ENCODE results near the gene FSD2. TPM values are rescaled to one million over a fixed set of nuclear protein-coding genes. Genes with fewer than 3 reads are reported as not detected.

FSD2 gene, protein sequence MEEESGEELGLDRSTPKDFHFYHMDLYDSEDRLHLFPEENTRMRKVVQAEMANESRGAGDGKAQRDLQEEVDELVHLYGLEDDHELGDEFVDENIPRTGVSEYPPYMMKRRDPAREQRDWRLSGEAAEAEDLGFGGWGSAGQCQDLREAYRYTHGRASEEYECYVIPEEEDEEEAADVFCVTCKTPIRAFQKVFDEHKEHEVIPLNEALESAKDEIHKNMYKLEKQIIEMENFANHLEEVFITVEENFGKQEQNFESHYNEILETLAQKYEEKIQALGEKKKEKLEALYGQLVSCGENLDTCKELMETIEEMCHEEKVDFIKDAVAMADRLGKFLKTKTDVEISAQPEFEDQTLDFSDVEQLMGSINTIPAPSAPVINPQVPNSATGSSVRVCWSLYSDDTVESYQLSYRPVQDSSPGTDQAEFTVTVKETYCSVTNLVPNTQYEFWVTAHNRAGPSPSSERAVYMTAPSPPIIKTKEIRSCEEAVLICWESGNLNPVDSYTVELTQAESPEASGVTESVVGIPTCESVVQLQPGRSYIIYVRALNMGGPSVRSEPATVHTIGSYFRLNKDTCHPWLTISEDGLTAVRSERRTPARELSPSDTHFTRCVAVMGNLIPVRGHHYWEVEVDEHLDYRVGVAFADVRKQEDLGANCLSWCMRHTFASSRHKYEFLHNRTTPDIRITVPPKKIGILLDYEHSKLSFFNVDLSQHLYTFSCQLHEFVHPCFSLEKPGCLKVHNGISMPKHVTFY
- total RNA-seq, result not detected in 2 replicates

- DNase-seq (ENCODE audit: low read depth), result no peak
- H3K27me3 ChIP-seq (ENCODE audit: control insufficient read depth, insufficient read depth, low read length), result no peaks in the 10 kb centered on the region
- no peak within 1 kb of the TSS for H3K4me3 ChIP-seq (ENCODE audit: low read depth, low read length)
- no peaks in the 10 kb centered on the region for H3K36me3 ChIP-seq (ENCODE audit: control insufficient read depth, insufficient read depth, low read length)
- TF ChIP-seq, protein P1, sequence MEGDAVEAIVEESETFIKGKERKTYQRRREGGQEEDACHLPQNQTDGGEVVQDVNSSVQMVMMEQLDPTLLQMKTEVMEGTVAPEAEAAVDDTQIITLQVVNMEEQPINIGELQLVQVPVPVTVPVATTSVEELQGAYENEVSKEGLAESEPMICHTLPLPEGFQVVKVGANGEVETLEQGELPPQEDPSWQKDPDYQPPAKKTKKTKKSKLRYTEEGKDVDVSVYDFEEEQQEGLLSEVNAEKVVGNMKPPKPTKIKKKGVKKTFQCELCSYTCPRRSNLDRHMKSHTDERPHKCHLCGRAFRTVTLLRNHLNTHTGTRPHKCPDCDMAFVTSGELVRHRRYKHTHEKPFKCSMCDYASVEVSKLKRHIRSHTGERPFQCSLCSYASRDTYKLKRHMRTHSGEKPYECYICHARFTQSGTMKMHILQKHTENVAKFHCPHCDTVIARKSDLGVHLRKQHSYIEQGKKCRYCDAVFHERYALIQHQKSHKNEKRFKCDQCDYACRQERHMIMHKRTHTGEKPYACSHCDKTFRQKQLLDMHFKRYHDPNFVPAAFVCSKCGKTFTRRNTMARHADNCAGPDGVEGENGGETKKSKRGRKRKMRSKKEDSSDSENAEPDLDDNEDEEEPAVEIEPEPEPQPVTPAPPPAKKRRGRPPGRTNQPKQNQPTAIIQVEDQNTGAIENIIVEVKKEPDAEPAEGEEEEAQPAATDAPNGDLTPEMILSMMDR (IDR thresholded peaks at IDR 0.05; ENCODE audit: insufficient read depth, low read length, severe bottlenecking), result no peak
- FAIRE-seq, result no peak
Observed at GRCh38 chr15:82805994-82806406, at the start of gene FSD2. Gene FSD2 (minus strand): TSS chr15:82806069. CDS start chr15:82787390, 18,679 bp downstream.

DNA sequence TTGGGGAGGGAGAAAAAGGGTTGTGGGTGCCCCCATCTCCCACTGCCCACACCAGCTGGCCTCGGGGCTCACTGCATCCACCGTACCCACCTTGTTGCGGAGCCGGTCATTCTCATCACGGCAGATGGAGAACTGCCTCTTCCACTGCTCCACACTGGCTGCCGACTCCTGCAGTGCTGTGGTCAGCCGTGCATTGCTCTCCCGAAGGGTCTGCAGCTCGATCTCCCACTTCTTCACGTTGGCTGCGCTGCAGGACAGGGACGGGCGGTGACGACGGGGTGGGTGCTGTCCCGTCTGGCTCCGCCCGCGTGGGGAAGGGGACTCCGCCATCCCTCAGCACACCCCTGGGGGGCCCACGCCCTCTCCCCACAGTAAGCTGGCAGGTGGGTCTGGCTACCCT is 48.7 kb upstream of the FSD2 start:
- FAIRE-seq, result no peak
- no peak overlapping the region for H3K4me3 ChIP-seq (ENCODE audit: low read depth, low read length)

GRCh38 chr15:82852941-82853561 is 47.2 kb upstream of the FSD2 start:
- H3K27me3 ChIP-seq (ENCODE audit: control insufficient read depth, insufficient read depth, low read length), result no peaks in the 10 kb centered on the region
- H3K36me3 ChIP-seq (ENCODE audit: control insufficient read depth, insufficient read depth, low read length), result peaks cover 12% of the 10 kb centered on the region
- no peak for DNase-seq (ENCODE audit: low read depth)
- TF ChIP-seq, protein P1 (IDR thresholded peaks at IDR 0.05; ENCODE audit: insufficient read depth, low read length, severe bottlenecking), result no peak
- H3K4me3 ChIP-seq (ENCODE audit: low read depth, low read length), result no peak overlapping the region
- FAIRE-seq, result no peak

More for the DNA sequence above, 48.7 kb upstream of the FSD2 start:
- peaks cover 15% of the 10 kb centered on the region for H3K36me3 ChIP-seq (ENCODE audit: control insufficient read depth, insufficient read depth, low read length)
- TF ChIP-seq, protein P1 (IDR thresholded peaks at IDR 0.05; ENCODE audit: insufficient read depth, low read length, severe bottlenecking), result no peak
- DNase-seq (ENCODE audit: low read depth), result no peak
- no peaks in the 10 kb centered on the region for H3K27me3 ChIP-seq (ENCODE audit: control insufficient read depth, insufficient read depth, low read length)

- FAIRE-seq, result no peak
- Histone ChIP-seq H3K36me3 (ENCODE audit: control insufficient read depth, insufficient read depth, low read length) (peaks cover 14% of the 10 kb centered on the region), H3K27me3 (ENCODE audit: control insufficient read depth, insufficient read depth, low read length) (no peaks in the 10 kb centered on the region), H3K4me3 (ENCODE audit: low read depth, low read length) (no peak overlapping the region)
- DNase-seq (ENCODE audit: low read depth), result no peak
- TF ChIP-seq, protein P1 (IDR thresholded peaks at IDR 0.05; ENCODE audit: insufficient read depth, low read length, severe bottlenecking), result no peak
Observed at GRCh38 chr15:82851981-82852511, 46.2 kb upstream of the FSD2 start.

- DNase-seq (ENCODE audit: low read depth), result no peak
- TF ChIP-seq, protein P1 (IDR thresholded peaks at IDR 0.05; ENCODE audit: insufficient read depth, low read length, severe bottlenecking), result no peak
- H3K4me3 ChIP-seq (ENCODE audit: low read depth, low read length), result no peak overlapping the region
- FAIRE-seq, result no peak
- H3K27me3 ChIP-seq (ENCODE audit: control insufficient read depth, insufficient read depth, low read length), result no peaks in the 10 kb centered on the region
- peaks cover 14% of the 10 kb centered on the region for H3K36me3 ChIP-seq (ENCODE audit: control insufficient read depth, insufficient read depth, low read length)
Observed at GRCh38 chr15:82851306-82851850, 45.5 kb upstream of the FSD2 start.
